Activated effector memory CD4-positive, alpha-beta T cell treated with Interleukin-2 at 50 U/mL for 16 hours (primary cell): ENCODE data around the gene CUX1.
"Not testable (repeated sequence)": the region's sequence is repeated elsewhere in the genome, so short reads cannot be mapped to it uniquely, and the experiment has no call there.

Experiments used
- DNase-seq: peaks from one replicate; pipeline ENCODE4 v3.0.0-alpha.2; 2020

CUX1 gene

DNA sequence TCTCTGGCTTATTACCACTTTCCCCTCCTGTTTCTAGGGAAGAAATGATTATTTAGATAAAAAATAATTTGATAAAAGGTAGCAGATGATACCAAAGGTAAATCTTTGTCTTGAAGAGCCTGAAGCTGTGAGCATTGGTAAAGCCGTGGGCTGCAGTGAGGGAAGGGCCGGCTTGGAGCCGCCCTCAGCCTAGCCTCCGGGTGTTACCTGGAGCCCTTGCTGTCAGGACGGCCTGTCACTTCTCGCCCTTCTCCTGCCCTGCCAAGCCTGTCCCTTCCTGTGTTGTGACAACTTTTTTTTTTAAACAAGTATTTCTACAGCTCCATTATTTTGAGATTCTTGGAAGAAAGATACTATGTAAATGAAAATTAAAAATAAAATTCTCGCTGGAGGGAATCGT, 7.0 kb downstream of the CUX1 start:
- no peak for DNase-seq

DNA sequence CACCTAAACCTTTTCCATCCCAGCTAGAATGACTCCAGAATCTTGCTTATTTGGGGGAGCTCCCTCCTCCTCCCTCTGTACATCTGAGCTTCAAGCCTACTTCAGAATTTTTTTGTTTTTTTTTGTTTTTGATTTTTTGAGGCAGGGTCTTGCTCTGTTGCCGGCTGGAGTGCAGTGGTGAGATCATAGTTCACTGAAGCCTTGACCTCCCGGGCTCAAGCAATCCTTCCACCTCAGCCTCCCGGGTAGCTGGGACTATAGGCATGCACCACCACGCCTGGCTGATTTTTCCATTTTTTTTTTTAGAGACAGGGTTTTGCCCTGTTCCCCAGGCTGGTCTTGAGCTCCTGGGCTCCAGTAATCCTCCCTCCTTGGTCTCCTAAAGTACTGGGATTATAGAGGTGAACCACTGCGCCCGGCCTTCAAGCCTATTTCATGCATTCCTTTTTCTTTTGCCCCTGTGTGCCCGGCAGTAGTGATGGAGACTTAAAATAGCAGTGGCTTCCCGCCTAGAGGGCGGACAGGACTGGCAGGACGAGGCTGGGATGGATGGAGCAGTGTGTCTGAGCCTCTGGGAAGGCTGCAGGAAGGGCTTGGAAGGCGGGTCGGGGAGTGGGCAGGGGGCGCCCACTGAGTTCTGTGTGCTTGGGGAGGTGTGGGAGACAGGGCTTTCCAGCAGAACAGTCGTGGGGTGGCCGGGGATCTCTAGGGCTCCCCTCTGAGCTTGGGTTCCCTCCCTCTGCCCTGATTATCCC, 8.8 kb downstream of the CUX1 start:
- DNase-seq = no peak

DNA sequence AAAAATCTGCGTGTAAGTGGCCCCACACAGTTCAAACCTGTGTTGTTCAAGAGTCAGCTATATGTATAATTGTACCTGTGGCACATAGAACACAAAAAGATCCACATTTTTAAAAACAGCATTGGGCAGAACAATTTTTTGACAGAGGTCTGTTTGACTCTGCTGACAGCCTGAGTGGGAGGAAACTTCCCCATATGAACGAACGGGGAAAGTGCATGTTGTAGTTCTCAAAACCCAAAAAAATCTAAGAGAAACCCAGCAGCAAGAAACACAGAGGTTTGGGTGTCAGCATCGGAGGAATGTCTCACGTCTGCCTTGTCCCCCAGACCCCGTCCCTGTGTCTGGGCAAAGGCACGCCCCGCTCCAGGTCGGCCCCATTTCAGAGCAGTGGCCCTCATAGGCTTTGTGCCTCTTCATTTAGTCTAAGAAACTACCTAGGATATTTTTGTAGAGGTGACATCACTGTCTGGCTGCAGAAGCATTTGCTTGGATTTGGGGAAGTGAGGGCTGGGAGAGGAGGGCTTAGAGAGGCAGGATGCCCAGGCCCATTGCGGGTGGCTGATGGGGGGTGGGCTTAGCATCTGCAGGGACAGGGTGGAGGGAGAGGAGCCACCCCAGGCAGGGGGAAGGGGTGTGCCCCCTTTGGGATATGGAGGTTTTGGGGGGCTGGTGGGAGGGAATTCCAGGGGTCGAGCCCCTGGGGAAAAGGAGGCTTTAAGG, 11.0 kb downstream of the CUX1 start:
- DNase-seq = no peak

DNA sequence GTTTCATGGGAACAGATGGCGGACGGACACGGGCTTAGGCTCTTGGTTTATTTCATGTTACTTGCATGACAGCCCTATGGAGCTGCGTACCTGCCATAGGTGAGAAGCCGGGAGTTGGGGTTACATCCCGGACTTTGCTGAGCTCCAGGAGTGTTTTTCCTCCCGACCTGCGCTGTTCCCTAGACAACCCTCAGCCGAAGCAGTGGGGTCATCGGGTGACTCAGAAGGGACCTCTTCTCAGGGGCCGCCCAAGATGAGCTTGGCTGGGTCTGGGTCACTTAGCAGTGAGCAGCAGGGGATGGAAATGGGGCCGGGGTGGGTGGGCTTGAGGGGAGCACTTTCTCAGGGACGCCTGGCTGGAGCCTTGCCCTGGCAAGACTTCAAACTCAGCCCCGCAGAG, 11.9 kb downstream of the CUX1 start:
- no peak for DNase-seq

DNA sequence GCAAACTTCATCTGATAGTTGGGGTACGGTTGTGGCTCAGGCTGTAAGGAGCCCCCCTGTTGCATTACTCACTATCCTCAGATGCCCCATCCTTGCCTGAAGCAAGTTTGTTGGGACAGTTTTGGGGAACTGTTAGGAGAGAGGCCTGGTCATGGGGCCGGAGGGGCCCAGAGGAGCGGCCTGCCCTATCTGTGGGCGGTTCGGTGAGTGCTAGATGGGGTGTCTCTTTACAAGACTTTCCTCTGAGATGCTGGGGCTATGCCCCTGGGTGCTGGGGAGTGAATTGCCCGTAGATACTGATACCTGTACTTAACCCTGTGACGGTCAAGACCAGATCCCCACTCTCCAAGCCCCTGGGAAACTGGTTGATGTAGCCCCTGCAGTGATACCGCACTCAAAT, 12.4 kb downstream of the CUX1 start:
- no peak for DNase-seq

DNA sequence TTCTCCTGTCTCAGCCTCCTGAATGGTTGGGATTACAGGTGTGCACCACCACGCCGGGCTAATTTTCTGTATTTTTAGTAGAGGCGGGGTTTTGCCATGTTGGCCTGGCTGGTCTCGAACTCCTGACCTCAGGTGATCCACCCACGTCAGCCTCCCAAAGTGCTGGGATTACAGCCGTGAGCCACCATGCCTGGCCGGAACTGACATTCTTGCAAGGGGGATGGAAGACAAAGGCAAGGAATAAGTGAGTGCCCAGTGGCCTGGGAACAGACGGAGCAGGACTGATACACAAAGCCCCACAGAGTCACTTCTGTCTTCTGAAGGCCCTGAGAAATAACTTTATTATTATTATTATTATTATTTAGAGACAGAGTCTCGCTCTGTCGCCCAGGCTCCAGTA, 14.0 kb downstream of the CUX1 start:
- DNase-seq = not testable (repeated sequence)

DNA sequence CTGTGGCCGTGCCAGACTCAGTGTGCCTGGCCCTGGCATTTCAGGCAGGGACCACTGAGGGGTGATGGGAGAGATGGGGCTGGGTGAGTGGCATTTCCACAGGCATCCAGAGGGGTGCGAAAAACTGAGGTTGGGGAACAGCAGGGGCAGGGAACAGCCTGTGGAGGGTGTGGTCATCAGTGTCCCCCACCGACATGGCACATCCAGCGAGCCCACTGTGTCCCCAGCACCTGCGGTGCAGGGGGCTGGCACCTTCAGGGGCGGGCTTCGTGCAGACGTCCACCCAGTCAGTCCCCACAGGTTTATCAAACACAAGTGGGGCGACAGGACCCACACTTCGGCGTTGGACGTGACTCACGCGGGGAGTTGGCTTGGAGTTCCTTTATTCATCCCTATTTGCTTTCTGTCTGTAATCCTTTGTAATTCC, 14.8 kb downstream of the CUX1 start:
- DNase-seq = no peak

DNA sequence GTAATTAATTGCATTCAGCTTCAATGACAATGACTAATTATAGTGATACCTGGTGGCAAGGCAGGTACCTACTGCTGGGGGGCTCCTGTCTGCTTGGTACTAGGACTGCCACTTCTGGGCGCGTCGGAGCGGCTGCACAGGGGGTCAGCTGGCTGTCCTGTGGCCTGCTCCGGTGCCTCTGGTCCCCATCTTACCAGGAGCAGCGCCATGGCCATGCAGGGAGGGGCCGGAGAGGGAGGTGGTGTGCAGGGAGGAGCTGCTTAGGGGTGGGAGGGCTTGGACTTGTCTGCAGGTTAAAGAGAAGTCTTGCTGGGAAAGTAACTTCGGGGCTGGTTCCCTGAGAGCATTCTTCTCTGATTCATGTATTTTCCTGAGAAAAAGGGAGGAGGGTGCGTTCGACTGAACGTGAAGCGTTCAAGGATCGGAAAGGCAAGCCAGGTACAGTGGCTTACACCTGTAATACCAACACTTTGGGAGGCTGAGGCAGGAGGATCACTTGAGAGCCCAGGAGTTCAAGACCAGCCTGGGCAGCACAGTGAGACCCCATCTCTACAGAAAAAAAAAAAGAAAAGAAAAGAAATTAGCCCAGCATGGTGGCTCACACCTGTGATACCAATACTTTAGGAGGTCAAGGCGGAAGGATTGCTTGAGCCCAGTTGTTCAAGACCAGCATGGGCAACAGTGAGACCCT, 15.4 kb downstream of the CUX1 start:
- no peak for DNase-seq

DNA sequence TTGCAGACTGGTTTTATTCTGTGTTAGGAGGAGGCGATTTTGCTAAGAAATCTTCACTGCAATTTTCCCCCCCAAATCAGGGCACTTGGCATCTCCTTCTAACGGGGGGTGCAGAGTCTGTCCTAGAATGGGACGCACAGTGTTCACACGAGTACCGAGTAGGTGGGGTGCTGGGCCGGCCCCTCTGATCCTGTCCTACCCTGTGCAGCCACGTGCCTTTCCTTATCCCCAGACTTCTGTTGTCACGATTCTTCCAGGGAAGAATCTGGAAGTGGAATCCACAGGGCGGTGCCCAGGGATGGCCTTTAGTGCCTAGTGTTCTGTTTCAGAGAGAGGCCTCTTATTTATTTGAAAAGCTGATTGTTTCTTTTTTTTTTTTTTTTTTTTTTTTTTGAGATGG, 16.4 kb downstream of the CUX1 start:
- DNase-seq = no peak

DNA sequence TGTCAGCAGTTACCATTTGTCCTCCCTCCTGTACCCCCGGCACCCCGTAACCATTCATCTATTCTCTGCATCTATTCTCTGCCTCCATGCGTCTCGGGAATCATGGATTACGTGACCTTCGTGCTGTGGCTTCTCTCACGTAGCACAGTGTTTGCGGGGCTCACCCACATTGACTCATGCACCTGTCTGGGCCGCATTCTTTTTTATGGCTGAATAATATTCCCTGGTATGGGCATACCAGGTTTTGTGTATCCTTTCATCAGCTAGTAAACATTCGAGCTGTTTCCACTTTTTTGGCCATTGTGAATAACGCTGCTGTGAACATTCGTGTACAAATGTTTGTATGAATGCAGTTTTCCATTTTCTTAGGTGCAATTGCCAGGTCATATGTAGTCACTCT, 17.7 kb downstream of the CUX1 start:
- no peak for DNase-seq

DNA sequence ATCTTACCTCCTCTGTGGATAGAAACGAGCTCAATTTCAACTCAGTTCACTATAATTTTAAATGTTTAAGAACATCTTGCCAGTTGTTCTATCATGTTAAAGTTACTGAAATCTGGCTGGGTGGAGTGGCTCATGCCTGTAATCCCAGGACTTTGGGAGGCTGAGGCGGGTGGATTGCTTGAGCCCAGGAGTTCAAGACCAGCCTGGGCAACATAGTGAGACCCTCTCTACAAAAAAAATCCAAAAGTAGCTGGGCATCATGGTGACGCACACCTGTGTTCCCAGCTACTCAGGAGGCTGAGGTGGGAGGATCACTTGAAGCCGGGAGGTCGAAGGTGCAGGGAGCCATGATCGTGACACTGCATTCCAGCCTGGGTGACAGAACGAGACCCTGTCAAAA, 20.0 kb downstream of the CUX1 start:
- not testable (repeated sequence) for DNase-seq

DNA sequence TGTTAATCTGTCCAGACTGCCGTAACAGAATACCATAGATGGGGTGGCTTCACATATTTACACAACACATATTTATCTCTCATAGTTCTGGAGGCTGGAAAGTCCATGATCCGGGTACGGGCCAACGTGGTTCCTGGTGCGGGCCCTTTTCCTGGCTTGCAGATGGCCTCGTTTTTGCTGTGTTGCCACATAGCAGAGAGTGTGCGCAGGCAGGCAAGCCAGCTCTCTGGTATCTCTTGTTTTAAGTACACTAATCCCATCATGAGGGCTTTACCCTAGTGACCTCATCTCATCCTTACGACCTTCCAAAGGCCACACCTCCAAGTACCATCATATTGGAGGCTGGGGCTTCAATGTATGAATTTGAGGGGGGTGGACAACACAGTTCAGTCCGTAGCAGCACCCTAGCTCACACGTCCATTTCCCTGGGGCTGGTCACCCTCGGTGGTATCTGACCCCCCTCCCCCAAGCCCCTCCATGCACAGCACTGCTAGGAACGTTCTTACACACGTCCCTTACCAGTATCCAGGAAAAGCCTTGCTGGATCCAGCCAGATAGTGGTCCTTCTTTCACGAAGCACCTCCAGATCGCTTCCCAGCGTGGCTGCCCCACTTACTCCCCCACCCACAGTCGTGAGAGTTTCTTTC, 21.5 kb downstream of the CUX1 start:
- no peak for DNase-seq

DNA sequence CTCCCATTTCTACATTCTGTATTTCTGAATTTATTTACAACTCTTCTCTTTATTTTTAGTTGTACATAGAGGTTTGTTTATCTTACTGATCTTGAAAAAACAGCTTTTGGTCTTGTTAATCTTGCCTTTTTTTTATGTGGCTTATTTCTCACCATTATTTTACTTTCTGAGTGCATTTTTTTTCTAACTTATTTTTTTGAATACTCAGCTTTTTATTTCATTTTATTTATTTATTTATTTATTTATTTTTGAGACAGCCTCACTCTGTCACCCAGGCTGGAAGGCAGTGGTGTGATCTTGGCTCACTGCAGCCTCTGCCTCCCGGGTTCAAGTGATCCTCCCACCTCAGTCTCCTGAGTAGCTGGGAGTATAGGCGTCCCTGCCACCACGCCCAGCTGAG, 23.9 kb downstream of the CUX1 start:
- DNase-seq = no peak

DNA sequence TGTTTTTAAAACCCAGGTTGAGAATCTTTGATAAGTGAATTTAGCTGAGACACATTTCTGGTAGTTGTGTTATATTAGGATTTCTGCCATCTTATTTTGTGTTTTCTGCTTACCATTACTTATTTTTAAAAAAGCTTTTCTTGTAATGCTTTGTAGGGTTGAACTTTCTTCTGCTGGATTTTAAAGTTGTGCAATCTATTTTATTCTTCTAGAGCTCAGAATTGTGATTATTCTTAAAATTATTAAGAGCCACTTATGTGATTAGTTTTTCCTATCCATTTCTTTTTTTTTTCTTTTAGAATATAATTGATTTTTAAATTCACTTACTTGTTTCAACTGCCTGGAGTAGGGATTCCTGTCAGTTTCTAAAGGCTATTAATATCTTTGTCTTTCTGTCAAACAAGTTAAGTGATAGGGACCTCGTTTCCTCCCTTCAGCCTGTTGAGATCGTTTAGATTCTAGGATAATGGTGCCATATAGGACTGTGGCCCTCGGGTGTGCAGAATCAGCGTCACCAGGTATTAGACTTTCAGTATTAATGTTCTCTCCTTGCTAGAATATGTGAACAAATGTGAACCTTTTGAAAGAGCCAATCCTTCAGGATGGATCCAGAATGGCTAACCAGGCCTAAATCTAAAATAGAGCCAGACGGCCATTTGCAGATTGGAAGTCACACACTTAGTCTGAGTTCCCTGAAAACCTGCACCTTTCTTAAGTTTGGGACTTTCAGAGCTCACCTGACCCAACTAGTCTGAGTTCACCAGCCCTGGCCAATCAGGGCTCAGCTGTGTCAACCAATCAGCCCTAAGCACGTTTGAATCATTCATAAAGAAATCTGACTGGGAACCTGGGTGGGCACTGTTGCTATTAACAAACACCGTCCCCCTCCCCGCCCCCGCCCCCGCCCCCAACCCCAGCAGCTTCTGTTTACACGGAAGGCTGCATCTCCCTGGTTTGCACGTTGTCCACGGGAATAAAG, 26.2 kb downstream of the CUX1 start:
- no peak for DNase-seq

DNA sequence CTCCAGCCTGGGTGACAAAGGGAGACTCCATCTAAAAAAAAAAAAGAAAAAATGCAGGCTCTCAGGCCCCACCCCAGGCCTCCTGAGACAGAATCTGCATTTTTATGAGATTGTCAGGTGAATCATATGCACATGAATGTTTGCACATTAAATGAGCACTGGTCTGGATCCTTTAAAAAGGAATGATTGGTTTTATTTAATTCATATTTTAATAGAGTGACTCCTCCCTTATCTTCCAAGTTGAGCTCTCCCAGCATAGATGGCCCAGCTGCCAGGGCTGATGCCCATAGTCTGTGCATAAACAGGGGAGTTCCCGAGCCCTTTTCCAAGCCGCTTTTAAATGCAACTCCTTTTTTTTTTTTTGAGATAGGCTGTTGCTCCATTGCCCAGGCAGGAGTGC, 28.5 kb downstream of the CUX1 start:
- DNase-seq = no peak

DNA sequence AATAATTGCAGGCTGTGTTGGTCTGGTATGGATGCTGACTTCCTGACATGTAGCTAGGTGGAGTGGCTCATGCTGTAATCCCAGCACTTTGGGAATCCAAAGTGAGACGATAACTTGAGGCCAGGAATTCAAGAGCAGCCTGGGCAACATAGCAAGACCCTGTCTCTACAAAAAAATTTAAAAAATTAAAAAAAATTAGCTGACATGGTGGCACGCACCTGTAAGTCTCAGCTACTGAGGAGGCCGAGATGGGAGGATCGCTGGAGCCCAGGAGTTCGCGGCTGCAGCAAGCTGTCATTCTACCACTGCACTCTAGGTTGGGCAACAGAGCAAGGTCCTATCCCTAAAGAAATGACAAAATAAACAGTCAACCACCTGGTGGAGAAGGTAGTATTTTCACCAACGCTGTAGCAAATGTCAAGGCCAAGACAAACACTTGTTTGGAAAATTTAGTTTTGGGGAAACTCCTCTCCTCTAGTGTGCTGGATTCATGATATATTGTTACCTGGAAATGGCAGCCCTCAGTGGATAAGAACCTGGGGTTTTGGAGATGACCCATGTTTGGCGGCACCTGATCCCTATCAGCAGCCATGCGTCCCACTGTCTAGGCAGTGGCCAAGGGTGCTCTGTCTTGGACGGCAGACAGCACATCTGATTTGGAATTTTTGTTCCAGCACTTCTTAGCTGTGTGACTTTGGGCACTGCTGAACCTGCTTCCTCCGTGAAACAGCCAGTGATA, 29.5 kb downstream of the CUX1 start:
- DNase-seq = no peak

DNA sequence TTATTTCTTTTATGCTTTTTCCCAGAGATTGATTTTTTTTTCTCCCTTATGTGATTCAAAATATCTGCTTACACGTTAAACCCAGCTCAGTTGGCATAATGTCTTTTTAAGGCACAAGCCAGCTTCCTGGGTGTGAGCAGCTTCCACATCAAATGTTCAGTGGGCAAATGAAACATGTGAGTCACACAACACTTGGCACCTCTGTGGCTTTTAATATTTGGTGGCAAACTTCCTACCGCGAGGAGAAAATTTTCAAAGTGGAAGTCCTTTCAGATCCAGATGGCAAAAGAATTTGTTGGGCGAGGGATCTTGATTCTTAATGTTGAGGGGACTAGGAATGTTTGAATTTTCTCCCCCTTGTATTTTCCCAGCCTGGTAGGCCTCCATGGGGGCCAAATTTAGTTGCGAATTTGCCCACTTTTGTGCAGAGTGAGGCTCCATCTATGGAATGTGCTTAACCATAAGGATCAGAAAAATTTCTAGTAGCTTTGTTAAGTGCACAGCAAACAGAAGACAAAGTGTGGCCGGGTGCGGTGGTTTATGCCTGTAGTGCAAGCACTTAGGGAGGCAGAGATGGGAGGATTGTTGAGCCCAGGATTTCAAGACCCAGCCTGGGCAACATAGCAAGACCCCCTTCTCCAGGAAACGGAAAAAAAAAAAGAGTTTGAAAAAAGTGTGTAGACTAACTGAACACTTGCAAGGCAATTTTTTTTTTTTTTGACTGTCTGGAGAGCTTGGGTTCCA, 31.0 kb downstream of the CUX1 start:
- no peak for DNase-seq

DNA sequence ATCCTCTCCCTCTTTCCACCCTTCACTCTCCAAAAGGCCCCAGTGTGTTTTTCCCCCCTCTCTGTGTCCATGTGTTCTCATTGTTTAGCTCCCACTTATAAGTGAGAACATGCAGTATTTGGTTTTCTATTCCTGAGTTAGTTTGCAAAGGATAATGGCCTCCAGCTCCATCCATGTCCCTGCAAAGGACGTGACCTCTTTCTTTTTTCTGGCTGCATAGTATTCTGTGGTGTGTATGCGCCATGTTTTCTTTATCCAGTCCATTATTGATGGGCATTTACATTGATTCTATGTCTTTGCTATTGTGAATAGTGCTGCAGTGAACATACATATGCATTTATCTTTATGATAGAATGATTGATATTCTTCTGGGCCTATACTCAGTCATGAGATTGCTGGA, 31.9 kb downstream of the CUX1 start:
- DNase-seq = not testable (repeated sequence)

DNA sequence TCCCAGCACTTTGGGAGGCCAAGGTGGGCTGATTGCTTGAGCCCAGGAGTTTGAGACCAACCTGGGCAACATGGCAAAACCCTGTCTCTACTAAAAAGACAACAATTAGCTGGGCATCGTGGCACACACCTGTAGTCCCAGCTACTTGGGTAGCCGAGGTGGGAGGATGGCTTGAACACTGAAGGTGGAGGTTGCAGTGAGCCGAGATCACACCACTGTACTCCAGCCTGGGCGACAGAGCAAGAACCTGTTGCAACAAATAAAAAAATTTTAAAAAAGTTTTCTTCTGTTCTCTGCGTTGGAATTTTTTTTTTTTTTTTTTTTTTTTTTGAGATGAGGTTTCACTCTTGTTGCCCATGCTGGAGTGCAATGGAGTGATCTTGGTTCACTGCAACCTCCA, 34.9 kb downstream of the CUX1 start:
- DNase-seq = not testable (repeated sequence)

DNA sequence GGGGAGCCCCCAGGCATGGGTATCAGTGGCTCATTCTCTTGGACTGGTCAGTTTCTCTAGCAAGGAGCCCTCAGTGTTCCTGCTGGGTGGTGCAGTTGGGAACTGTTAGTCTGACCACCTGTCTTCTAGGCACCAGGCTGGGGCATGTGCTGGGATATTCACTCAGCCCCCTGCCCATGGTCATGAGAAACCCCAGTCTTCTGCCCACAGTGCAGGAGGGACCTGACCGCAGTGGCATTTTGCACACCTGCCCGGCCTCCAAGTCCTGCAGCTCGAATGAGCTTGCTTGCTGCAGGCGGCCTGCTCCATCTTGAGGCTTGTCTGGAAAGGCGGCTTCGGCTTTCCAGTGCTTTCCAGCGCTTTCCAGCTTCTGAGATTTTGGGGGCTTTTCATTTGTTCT, 36.3 kb downstream of the CUX1 start:
- no peak for DNase-seq
